OCI-LY7 (cell line): Measurements from ENCODE around the gene UBL4A.

ENCODE experiments used
- EZH2phosphoT487 ChIP-seq: fragments of 200-600 bp; sonication (generic); IDR thresholded peaks from 2 replicates; pipeline ENCODE4 v1.6.1; 2018; ENCODE audit warnings: low read depth, borderline replicate concordance, mild to moderate bottlenecking, mixed run types, antibody characterized with exemption, low read length, moderate library complexity, mixed read lengths
- TF ChIP-seq, protein P1 (sequence below): fragments of 200-600 bp; sonication (generic); conservative IDR thresholded peaks from 2 replicates; pipeline ENCODE4 v1.5.1; 2014; ENCODE audit warnings: mild to moderate bottlenecking, antibody characterized with exemption, low read length, moderate library complexity, mixed read lengths

GRCh38 chrX:154443479-154443910, 42.9 kb downstream of the UBL4A start:
- TF ChIP-seq, protein P1, sequence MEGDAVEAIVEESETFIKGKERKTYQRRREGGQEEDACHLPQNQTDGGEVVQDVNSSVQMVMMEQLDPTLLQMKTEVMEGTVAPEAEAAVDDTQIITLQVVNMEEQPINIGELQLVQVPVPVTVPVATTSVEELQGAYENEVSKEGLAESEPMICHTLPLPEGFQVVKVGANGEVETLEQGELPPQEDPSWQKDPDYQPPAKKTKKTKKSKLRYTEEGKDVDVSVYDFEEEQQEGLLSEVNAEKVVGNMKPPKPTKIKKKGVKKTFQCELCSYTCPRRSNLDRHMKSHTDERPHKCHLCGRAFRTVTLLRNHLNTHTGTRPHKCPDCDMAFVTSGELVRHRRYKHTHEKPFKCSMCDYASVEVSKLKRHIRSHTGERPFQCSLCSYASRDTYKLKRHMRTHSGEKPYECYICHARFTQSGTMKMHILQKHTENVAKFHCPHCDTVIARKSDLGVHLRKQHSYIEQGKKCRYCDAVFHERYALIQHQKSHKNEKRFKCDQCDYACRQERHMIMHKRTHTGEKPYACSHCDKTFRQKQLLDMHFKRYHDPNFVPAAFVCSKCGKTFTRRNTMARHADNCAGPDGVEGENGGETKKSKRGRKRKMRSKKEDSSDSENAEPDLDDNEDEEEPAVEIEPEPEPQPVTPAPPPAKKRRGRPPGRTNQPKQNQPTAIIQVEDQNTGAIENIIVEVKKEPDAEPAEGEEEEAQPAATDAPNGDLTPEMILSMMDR, result no peak
- no peak for TF ChIP-seq EZH2phosphoT487
